Cardiac muscle cell (in vitro differentiated cells and primary cell): Measurements from ENCODE around the gene DBF4. TPM values are rescaled to one million over a fixed set of nuclear protein-coding genes. Genes with fewer than 3 reads are reported as not detected.
"Not testable (repeated sequence)": the region's sequence is repeated elsewhere in the genome, so short reads cannot be mapped to it uniquely, and the experiment has no call there.

ENCODE experiments used
- DNase-seq, 2 donors: peaks; one replicate each; pipeline versions ENCODE4 v3.0.0 to v3.0.0-alpha.2; 2010 to 2017; ENCODE audit warnings: low read depth in 1 of 2, low spot score in 1 of 2
- H3K27ac ChIP-seq: fragments of 200-600 bp; sonication (generic); 2 replicates; pipeline ENCODE4 v1.5.1; 2016
- H3K27me3 ChIP-seq: fragments of 200-600 bp; sonication (generic); 2 replicates; pipeline ENCODE4 v1.6.0; 2016; ENCODE audit warnings: control low read depth
- H3K36me3 ChIP-seq: fragments of 200-600 bp; sonication (generic); 2 replicates; pipeline ENCODE4 v1.5.1; 2016; ENCODE audit warnings: control low read depth
- H3K4me1 ChIP-seq: fragments of 200-600 bp; sonication (generic); 2 replicates; pipeline ENCODE4 v1.8.1; 2017; ENCODE audit warnings: low read depth, mild to moderate bottlenecking, mixed run types
- H3K4me3 ChIP-seq: fragments of 200-600 bp; sonication (generic); 2 replicates; pipeline ENCODE4 v1.5.1; 2016; ENCODE audit warnings: mild to moderate bottlenecking
- H3K9me3 ChIP-seq: fragments of 200-600 bp; sonication (generic); 2 replicates; pipeline ENCODE4 v1.5.1; 2017; ENCODE audit warnings: low read depth, mild to moderate bottlenecking, control low read depth
- polyA plus RNA-seq: library from polyadenylated mRNA; unstranded; fragments of >200 nt; fragmentation: Nextera tagmentation; extraction: Ambion mirVana; gene quantifications from 2 replicates; pipeline ENCODE4 v1.2.1, GENCODE V29; 2016
- total RNA-seq: library from RNA; depleted of rRNA; stranded (reverse); fragments of >200 nt; gene quantifications from 2 replicates; pipeline ENCODE4 v1.2.3, GENCODE V29; 2016
- TF ChIP-seq, protein P1 (sequence below): IDR thresholded peaks from 2 replicates; pipeline ENCODE4 v1.5.1; 2012; ENCODE audit warnings: low read depth, mild to moderate bottlenecking, low read length

Gene DBF4
- total and polyA plus RNA-seq, 2 experiments from 2014 or later = 18.1 to 29.4 TPM

DNA sequence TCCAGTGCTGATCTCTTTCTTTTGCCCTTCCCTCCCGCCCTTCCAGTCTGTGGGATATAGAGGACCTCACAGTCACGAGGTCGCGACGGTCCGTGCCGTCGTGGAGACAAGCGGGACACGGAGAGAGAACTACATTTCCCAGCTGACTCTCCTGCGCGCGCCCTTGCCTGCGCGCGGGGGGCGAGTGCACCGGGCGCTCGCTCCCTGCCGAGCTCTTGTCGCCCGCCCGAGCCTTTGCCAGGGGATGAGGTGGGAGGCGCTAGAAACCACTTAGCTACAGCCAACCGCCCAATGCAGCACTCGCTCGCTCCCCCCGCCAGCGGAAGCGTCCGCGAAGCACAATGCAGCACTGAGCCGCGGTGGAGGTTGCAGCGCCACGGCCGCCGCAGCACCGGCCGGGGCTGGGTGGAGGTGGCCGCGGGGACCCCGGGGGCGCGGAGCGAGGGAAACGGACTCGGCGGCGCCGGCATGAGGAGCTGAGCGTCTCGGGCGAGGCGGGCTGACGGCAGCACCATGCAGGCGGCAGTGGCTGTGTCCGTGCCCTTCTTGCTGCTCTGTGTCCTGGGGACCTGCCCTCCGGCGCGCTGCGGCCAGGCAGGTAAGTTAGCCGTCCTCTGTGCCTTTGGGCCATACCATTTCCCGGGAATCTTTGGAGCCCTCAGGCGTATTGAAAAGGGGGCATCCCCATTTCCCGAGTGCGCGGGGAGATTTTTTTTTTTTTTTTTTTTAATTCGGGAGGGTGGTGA, 57.8 kb downstream of the DBF4 start, which contains the start of gene ADAM22:
Gene ADAM22 (plus strand): TSS at position 299 of the 746 bp plus-strand sequence. CDS start 215 bp downstream, at position 514.
- DNase-seq = peak; percentile 93 to 96
- TF ChIP-seq, protein P1, sequence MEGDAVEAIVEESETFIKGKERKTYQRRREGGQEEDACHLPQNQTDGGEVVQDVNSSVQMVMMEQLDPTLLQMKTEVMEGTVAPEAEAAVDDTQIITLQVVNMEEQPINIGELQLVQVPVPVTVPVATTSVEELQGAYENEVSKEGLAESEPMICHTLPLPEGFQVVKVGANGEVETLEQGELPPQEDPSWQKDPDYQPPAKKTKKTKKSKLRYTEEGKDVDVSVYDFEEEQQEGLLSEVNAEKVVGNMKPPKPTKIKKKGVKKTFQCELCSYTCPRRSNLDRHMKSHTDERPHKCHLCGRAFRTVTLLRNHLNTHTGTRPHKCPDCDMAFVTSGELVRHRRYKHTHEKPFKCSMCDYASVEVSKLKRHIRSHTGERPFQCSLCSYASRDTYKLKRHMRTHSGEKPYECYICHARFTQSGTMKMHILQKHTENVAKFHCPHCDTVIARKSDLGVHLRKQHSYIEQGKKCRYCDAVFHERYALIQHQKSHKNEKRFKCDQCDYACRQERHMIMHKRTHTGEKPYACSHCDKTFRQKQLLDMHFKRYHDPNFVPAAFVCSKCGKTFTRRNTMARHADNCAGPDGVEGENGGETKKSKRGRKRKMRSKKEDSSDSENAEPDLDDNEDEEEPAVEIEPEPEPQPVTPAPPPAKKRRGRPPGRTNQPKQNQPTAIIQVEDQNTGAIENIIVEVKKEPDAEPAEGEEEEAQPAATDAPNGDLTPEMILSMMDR = no peak
- H3K27ac ChIP-seq = no peak within 1 kb of the TSS
- no peaks in the 10 kb centered on the region for H3K36me3 ChIP-seq
- H3K9me3 ChIP-seq = no peaks in the 10 kb centered on the region
- peak within 1 kb of the TSS; percentile 61 for H3K4me3 ChIP-seq
- H3K27me3 ChIP-seq = peaks cover 12% of the 10 kb centered on the region
- H3K4me1 ChIP-seq = no peaks in the 10 kb centered on the region

- DNase-seq = peak; percentile 6 to 33
- Histone ChIP-seq H3K9me3 (no peaks in the 10 kb centered on the region), H3K27ac (no peak overlapping the region), H3K4me1 (no peaks in the 10 kb centered on the region), H3K4me3 (peak overlapping the region; percentile 61), H3K36me3 (peaks cover 3% of the 10 kb centered on the region), H3K27me3 (peaks cover 12% of the 10 kb centered on the region)
- TF ChIP-seq, protein P1 = no peak
These were observed 58.5 kb downstream of the DBF4 start for GRCh38 chr7:87934699-87935383.

DNA sequence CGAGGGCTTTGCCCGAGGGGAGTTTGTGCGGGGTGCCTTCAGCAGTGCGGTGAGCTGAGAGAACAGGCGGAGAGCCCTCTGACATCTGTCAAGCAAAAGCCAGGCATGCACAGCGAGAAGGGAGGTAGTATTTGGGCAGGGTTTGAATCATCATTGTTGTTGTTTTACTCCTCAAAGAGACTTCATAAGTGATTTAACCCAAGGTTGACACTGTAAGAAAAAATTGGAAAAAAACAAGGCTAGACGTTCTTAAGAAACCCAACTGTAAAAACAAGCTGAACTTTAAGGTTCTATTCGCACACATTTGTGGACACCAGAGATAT, 59.1 kb downstream of the DBF4 start:
- TF ChIP-seq, protein P1 = no peak
- H3K36me3 ChIP-seq = peaks cover 3% of the 10 kb centered on the region
- peaks cover 12% of the 10 kb centered on the region for H3K27me3 ChIP-seq
- no peaks in the 10 kb centered on the region for H3K9me3 ChIP-seq
- no peaks in the 10 kb centered on the region for H3K4me1 ChIP-seq
- H3K27ac ChIP-seq = no peak overlapping the region
- no peak for DNase-seq
- peak overlapping the region; percentile 61 for H3K4me3 ChIP-seq

DNA sequence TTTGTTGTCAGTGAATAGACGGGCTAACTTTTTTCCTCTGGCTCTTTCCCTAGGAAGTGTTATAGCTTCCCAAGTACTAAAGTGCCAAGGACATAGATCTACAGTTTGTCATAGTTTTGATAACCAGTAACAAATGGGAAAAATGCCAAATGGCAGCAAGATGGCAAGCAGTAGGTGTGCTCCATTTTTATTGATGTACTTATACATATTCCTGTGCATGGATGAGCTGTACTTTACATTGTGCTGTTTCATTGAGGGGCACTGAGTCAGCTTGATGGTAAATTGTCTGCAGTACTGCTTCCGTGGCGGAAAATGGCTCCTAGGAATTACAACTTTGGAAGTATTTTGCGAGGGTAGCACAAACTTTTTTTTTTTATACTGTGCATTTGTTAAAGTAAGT, 64.8 kb downstream of the DBF4 start:
- no peak for DNase-seq
- Histone ChIP-seq H3K4me1 (no peaks in the 10 kb centered on the region), H3K27me3 (no peaks in the 10 kb centered on the region), H3K4me3 (no peak overlapping the region), H3K9me3 (no peaks in the 10 kb centered on the region), H3K27ac (no peak overlapping the region), H3K36me3 (peaks cover 3% of the 10 kb centered on the region)
- TF ChIP-seq, protein P1 = no peak

DNA sequence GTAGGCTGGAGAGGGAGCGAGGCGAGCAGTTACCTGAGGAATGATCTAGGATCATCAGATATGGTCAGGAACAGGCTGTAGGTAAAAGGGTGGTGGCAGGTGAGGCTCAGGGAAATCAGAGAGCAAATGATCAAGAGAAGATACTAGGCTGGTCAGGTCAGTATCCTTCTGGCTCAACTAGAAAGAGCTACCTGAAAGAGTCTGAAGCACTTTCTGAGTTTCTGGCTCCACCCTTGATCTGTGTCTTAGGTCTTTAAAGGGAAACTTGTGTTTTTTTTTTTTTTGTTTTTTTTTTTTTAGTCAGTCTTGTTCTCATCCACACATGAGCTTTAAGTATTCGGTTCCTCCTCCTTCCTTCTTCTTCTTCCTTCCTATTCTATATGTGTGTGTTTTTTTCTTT, 68.3 kb downstream of the DBF4 start:
- Histone ChIP-seq H3K4me3 (no peak overlapping the region), H3K36me3 (no peaks in the 10 kb centered on the region), H3K4me1 (no peaks in the 10 kb centered on the region), H3K27ac (no peak overlapping the region), H3K27me3 (no peaks in the 10 kb centered on the region), H3K9me3 (no peaks in the 10 kb centered on the region)
- DNase-seq = no peak
- TF ChIP-seq, protein P1 = no peak

DNA sequence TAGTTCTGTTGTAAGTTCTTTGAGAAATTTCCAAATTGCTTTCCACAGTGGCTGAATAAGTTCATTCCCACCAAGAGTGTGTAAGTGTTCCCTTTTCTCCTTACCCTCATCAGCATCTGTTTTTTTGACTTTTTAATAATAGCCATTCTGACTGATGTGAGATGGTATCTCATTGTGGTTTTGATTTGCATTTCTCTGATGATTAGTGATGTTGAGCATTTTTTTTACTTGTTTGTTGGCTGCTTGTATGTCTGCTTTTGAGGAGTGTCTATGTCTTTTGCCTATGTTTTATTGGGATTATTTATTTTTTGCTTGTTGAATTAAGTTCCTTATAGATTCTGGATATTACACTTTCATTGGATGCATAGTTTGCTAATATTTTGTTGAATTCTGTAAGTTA, 69.6 kb downstream of the DBF4 start:
- not testable (repeated sequence) for H3K4me3 ChIP-seq, H3K36me3 ChIP-seq, H3K4me1 ChIP-seq, DNase-seq, H3K27ac ChIP-seq, H3K9me3 ChIP-seq, H3K27me3 ChIP-seq
